HepG2 (cell line): ENCODE data around the gene MYO9A.

Experiments used
- SAFB2 ChIP-seq: sonication (generic); formaldehyde crosslinking; IDR thresholded peaks from 2 replicates; pipeline ENCODE4 v1.5.1; 2020; ENCODE audit warnings: missing genetic modification reagents, low read depth, mild to moderate bottlenecking, borderline replicate concordance
- ZKSCAN1 ChIP-seq: fragments of 150-350 bp; IDR thresholded peaks from 2 replicates; pipeline ENCODE4 v1.6.1; 2014; ENCODE audit warnings: low read length

- TF ChIP-seq ZKSCAN1 = no peak
- TF ChIP-seq SAFB2 (CRISPR knock-in tag) = no peak
Observed at GRCh38 chr15:71826196-71826595, 291.8 kb downstream of the MYO9A start.
